A204.1 (cell line): ENCODE measurements around the gene CST1.
"Not testable (repeated sequence)": the region's sequence is repeated elsewhere in the genome, so short reads cannot be mapped to it uniquely, and the experiment has no call there.

ENCODE experiments used
- FAIRE-seq: peaks from 2 replicates; lab custom pipeline; 2012; peaks lifted over from hg19 to GRCh38; lab: Jason Lieb, UNC

CST1 gene, protein sequence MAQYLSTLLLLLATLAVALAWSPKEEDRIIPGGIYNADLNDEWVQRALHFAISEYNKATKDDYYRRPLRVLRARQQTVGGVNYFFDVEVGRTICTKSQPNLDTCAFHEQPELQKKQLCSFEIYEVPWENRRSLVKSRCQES

GRCh38 chr20:23750786-23751185 is at the start of gene CST1:
CST1 (minus strand) TSS chr20:23750935; CDS start chr20:23750866, 69 bp downstream.
- not testable (repeated sequence) for FAIRE-seq

DNA sequence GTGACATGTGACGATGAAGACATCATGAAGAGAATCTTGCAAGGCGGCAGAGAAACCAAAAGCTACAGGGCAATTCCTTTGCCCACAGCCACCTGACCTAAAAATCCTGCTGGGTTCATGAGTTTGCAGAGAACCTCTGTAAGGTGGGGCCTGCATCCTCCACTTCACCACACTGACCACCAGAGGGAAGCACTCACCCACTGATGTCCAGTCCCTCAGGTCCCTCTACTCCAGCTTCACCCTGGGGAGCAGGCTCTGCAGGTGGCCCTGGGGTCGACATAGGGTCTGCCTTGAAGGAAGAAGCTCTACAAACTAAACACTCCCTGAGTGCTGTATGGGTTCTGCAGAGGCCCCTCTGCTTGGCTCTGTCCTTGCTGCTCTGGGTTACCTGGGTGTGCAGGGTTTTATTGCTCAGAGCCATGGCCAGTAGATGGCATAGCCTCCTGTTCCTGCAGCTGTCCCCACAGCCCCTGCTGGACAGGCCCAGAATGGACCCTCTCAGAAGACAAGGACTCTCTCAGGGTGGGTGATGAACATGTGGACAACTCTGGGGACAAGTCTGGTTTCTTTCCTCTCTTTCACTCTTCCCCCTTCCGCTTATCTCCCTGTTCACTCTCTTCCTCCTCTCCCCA is 48.6 kb upstream of the CST1 start:
- not testable (repeated sequence) for FAIRE-seq

DNA sequence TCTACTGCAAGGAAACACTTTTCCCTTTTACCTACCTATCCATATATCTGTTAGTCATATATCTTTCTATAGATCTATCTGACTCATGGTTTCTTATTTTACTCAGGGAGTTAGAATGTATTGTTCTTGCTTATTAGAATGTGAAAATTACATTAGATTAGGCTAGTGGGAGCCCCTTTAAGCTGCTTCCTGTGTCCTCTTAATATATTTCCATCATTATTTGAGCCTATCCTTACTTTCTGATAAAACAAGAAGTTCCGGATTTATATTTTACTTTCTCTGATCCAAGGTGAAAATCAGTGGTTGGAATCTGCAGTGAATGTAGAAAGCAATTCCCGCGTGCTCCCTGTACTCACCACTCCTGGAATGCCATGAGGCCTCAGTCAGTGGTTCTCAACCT is 44.8 kb upstream of the CST1 start:
- no peak for FAIRE-seq

DNA sequence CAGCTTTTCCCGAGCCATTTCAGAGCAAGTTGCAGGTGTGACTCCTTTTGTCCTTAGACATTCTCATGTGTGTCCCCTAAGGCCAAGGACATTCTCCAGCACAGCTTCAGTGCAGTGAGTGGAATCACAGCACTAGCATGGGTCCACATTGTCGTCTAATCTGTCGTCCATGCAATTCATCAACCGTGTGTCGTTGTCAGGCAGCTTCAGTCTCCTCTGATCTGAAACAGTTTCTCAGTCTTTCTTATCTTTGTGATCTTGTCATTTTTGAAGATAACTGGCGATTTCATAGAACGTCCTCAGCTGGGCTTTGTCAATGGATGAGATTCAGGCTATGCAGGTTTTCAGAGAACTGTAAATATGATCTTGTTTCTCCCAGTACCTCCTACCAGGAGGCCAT is 44.1 kb upstream of the CST1 start:
- no peak for FAIRE-seq

- FAIRE-seq = no peak
These were observed 43.3 kb upstream of the CST1 start for GRCh38 chr20:23794065-23794464.

DNA sequence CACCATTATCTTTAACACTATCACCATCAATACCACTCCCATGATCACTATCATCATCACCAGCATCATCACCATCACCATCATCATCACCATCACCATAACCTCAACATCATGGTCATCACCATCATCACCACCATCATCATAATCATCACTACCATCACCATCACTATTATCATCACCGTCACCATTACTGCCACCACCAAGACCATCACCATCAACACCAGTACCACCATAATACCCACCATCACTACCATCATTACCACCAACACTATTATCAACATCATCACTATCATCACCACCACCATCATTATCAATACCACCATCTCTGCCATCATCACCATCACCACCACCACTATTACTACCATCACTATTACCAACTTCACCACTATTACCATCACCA is 32.7 kb upstream of the CST1 start:
- no peak for FAIRE-seq

GRCh38 chr20:23782366-23782983 is 31.7 kb upstream of the CST1 start:
- no peak for FAIRE-seq

DNA sequence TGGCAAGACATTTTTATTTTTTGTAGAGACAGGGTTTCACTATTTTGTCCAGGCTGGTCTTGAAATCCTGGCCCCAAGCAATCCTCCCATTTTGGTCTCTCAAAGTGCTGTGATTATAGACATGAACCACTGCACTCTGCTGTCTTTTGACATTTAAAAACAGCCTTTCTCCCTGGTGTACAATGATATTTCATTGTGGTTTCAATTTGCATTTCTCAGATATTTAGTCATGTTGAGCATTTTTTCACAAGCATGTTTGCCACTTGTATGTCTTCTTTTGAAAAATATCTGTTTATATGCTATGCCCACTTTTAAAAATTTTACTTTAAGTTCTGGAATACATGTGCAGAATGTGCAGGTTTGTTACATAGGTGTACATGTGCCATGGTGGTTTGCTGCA is 27.9 kb upstream of the CST1 start:
- FAIRE-seq = not testable (repeated sequence)

GRCh38 chr20:23777380-23777779 is 26.6 kb upstream of the CST1 start:
- not testable (repeated sequence) for FAIRE-seq

DNA sequence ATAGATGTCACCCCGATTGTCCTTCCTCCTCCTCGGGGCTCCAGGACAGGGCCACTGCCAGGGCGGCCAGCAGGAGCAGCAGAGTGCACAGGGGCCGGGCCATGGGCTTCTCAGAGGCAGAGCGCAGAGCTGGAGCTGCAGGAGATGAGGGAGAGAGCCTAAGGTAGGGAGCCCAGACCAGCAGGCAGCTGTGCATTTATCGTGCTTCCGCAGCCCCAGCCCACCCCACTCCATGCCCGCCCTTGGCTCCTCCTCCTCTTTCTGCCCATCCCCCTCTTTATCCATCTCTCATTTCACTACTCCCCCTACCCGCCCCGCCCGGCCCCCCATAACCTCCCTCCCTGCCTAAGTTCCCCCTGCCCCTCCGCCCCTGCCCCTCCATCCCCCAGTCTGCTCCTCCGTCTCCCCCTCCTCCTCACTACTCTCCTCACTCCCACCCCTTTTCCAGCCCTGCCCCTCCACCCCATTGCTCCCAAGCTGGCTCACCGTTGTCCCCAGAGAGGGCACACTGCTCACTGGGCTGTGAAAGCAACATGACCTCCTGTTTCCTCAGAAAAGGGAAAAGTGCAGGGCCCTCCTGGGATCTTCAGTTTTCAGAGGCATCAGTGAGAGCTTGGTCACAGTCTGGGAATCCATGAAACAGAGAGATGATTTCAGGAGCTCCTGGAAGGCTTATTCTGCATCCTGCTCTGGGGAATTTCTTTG is 25.5 kb upstream of the CST1 start:
- FAIRE-seq = no peak

GRCh38 chr20:23774081-23774480 is 23.3 kb upstream of the CST1 start:
- no peak for FAIRE-seq

DNA sequence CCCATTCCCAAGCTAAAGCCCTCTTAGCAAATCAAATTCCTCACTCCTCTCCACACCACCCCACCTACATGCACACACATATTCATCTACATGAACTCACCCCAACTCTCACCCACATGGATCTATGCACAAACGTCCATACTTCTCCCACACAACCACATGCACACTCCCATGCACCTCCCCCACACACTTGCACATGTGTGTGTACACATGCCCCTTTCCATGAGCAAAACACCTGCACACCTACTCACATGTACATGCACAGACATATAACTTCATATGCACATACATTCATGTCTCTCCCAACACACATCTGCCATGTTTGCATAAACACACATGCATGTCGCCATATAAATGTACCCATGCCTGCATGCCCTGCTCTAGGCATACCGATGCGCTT is 22.8 kb upstream of the CST1 start:
- no peak for FAIRE-seq

- FAIRE-seq = no peak
These were observed 22.4 kb upstream of the CST1 start for GRCh38 chr20:23773127-23773526.

DNA sequence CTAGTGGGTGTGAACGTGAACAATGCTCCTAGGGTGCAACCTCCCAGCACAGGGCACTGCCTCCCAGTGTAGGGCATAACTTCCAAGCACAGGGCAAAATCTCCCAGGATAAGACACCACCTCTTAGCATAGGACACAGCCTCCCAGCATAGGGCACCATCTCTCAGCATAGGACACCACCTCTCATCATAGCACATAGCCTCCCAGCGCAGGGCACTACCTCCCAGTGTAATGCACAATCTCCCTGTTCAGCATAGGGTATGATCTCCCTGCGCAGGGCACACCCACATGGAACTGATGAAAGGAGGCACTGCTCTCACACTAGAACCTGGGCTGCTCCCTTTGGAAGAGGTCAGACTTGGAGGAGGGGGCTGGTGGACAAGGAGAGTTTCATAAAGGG is 21.3 kb upstream of the CST1 start:
- FAIRE-seq = no peak

- FAIRE-seq = no peak
These were observed 19.6 kb upstream of the CST1 start for GRCh38 chr20:23770384-23770783.

GRCh38 chr20:23768520-23768919 is 17.8 kb upstream of the CST1 start:
- FAIRE-seq = not testable (repeated sequence)

GRCh38 chr20:23766531-23766930 is 15.8 kb upstream of the CST1 start:
- no peak for FAIRE-seq

- FAIRE-seq = no peak
These were observed 14.8 kb upstream of the CST1 start for GRCh38 chr20:23765578-23765977.

- not testable (repeated sequence) for FAIRE-seq
These were observed 13.9 kb upstream of the CST1 start for GRCh38 chr20:23764630-23765029.

GRCh38 chr20:23763345-23763744 is 12.6 kb upstream of the CST1 start:
- no peak for FAIRE-seq

DNA sequence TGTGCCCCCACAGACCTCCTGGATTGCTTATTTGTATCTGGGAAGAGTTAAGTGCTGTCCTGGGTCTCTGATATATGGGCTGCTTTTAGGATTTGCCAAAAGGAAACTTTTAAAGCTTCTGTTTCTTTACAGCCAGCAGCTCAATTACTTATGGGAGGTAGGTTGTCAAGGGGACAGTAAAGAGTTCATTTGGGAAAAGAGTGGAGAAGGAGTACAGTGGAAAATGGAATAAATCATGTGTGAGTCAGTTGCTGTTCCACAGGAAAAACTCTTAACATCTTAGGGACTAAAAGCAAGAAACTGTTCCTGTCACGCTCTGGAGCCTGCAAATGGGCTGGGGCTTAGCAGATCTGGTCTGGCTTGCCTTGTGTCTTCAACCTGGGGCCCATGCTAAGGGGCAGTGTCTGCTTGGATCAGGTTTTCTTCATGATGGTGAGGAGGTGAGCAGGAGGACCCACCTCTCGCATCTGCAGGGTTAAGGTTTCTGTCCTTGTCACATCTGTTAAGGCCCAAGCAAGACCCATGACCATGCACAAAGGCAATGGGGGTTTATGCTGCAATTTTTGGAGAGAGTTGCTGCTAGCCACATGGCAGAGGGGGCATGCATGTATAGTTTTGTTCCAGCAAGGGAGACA is 8.7 kb upstream of the CST1 start:
- no peak for FAIRE-seq

DNA sequence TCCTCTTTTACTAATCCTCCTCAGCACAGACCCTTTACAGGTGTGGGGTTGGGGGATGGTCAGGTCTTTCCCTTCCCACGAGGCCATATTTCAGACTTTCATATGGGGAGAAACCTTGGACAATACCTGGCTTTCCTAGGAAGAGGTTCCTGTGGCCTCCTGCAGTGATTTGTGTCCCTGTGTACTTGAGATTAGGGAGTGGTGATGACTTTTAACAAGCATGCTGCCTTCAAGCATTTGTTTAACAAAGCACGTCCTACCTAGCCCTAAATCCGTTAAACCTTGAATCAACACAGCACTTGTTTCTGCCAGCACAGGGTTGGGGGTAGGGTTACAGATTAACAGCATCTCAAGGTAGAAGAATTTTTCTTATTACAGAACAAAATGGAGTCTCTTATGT is 6.1 kb upstream of the CST1 start:
- not testable (repeated sequence) for FAIRE-seq

DNA sequence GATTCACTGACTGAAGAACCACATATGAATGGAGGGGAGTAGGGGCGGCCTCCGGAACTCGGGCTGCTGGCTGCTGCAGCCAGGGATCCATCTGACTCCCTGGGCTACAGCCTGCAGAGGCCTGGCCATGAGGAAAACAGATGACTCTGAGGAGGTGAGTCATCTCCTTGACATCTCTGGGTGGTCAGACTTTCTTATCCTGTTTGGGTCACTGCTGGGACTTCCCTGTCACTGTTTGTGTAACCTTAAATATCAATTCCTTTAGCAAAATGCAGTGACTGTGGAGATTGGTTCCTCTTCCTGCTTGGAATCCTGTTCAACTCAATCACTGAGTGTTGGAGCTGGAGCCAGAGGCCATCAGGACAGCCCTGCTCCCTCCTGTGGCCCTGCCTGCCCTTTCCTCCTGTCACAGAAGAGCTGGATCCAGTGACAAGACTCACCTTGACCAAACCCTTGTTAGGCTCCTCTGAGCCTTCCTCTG is 4.4 kb upstream of the CST1 start:
- FAIRE-seq = not testable (repeated sequence)
